GM19372 (cell line): Measurements from ENCODE around the gene PPIB.
"Not testable (repeated sequence)": the region's sequence is repeated elsewhere in the genome, so short reads cannot be mapped to it uniquely, and the experiment has no call there.

Experiments used
- ATAC-seq: cut with Tn5 transposase; IDR thresholded peaks from one replicate; pipeline ENCODE4 v1.9.1; 2021; ENCODE audit warnings: mild to moderate bottlenecking, low read depth, moderate library complexity; ENCODE audit not compliant: unreplicated experiment

PPIB gene

DNA sequence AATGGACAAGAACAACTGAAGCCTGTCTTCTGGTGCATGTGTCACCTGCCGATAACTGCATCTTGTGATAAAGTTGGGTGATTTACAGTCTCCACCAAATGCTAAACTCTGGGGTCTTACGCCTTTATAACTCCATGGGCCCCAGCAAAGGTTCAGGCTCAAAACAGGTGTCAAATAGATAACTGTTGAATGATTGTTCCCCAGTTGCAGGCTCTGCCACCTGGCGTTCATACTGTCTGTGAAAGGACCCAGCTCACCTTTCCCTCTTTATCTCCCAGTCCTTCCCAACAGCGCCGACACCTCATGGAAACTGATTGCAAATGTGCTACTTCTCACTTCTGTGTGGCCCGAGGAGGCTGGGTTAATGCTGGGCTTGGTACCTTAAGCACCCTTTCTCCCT is 19.5 kb downstream of the PPIB start:
- ATAC-seq: no peak

DNA sequence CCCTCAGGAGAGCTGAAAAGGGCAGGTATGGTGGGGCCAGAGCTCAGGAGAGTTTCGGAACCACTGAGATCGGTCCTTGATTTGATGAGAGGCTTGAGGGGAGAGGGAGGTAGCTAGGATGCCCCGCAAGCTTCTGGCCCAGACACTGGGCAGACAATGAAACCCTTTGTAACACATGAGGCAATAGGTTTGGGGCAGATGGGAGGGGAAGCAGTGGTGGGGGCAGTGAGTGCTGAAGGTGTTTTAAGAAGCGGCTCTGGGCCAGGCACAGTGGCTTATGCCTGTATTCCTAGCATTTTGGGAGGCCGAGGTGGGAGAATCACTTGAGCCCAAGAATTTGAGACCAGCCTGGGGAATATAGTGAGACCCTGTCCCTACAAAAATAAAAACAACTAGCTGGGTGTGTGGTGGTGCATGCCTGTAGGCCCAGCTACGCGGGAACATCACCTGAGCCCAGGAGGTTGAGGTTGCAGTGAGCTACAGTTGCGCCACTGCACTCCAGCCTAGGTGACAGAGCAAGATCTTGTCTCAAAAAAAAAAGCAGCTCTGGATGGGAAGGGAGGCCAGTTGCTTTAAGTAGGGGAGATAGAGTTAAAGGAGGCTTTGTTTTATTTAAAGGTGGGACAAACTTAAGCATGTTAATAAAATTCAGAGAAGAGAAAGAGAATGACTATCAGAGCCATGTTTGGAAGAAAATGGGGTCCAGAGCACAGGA is 20.9 kb downstream of the PPIB start:
- no peak for ATAC-seq

DNA sequence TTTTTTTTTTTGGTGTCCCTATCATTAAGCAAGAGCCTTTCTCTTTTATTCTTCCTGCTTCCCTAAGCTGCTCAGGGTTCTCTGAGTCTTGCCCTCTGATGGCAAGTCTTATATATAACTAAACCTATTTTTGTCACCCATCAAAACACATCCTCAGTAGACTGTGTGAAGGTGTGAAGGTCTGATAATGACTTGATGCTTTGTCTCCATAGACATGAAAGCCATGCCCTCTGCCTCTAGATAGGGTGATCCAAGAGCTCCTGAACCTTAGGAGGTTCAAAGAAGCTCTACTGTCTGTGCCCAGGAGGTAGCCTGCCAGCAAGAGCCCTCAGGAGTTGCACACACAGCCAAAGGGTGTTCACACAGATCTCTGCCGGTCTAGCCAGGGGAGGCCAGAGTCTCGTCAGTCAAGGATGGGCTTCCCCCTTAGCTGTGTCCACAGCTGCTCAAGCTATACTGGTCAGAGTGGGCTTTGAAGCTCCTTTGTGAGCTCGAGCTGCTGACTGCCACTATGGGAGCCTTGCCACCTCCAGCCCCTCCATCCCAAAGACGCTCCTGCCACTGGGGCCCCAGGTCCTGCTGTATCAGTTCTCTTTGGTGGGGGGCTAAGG is 24.4 kb downstream of the PPIB start:
- ATAC-seq: no peak

DNA sequence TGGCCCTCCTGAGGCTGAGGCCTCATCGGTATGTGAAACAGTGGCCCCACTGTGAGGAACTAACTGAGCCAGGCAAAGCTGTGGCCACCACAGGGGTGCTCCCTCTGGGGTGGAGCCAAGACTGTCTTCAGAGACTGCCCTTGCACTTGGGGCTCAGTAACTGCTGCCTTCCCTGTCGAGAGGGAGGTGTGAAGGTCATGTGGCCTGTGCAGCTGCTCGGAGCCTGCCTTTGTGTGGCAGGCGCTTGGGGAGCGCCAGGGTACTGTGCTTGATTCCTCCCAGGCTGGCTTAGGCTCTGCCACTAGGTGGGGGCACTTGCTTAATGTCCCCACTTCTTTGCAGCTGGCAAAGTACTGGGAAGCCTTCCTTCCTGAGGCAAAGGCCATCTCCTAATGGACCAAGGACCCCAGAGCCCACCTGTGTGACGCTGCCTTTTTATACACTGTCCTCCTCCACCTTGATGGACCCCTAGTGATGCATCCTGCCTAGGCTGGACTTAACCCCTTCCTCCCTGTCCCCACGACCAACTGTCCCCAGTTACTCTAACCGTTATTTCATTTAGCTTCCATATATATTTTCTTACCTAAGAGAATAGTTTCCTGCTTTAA is 25.5 kb downstream of the PPIB start:
- ATAC-seq: no peak

DNA sequence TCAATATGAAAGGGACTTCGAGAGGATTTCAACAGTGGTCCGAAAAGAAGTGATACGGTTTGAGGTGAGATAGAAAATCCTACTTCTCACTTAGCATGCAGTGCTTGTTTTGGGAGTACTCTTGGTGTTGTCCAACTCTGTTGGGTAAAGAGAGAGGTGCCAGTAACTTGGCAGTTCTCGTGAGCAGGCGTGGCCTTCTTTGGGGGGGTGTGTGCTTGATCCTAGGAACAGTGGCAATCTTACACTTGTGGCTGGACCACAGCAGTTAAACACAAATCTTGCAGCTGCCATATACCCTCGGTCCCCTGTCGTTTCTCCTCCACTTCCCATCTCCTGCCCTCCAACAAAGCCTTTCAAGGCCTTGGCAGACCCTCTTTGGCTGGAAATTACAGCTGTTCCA is 26.5 kb downstream of the PPIB start:
- no peak for ATAC-seq

DNA sequence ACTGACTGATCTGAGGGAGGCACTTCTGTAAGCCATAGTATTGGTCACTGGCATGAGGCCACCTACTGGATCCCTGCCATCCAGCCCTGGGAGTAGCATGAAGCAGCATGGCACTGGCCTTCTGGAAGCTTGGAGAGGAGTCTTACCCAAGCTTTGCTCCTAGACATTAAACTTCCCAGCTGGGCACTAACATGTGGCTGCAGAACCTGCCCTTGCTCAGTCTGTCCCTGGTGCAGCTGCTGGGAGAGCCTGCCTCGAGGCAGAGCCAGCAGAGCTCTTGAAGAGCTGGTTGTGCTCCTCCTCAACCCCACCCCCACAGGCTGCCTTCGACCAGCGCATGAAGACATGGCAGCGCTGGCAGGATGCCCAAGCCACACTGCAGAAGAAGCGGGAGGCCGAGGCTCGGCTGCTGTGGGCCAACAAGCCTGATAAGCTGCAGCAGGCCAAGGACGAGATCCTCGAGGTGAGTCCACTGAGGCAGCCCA is 28.4 kb downstream of the PPIB start:
- ATAC-seq: no peak

DNA sequence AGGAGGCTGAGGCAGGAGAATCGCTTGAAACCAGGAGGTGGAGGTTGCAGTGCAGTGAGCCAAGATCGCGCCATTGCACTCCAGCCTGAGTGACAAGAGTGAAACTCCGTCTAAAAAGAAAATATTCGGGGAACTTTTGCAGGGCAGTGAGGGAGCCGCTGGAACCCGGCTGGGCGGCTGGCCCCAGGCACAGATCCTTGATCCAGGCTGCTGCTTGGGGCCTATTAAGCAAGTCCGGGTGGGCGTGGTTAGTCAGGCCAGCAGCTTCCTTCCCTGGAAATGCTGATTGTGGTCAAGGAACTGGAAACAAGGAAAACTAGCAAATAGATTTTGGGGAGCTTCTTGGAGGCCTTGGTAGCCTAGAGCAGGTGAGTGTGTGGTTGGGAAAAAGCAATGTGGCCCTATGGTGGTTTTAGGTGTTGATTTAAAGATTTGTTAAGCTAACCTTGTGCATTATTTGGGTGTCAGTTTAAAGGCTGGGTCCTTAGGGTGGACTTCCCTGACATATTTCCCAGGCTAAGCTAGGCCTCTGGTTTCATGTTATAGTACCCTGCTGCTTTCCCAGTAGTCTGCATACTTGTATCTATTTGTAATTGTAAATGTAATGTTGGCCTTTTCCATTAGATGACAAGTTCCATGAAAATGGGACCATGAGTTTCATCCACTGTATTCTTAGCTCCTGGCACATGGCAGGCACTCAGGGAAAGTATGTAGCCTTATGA is 29.0 kb downstream of the PPIB start:
- ATAC-seq: no peak

DNA sequence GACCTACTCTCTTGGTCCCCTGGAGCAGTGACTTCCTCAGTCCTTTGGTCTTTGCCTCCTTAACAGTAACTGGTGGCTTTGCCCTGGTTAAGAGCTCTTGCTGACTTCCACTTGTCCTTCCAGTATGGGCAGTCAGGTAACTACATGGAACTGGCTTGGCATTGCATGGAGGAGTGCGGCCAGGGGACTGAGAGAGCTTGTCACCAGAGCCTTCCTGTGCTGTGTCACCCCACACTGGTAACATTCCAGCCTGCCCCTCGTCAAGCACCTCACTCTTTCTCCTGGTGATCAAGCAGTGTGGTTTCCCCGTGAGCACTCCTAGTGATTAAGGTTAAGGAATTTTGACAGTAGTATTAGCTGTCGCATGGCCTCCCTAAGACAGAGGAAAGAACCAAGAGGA is 30.6 kb downstream of the PPIB start:
- no peak for ATAC-seq

DNA sequence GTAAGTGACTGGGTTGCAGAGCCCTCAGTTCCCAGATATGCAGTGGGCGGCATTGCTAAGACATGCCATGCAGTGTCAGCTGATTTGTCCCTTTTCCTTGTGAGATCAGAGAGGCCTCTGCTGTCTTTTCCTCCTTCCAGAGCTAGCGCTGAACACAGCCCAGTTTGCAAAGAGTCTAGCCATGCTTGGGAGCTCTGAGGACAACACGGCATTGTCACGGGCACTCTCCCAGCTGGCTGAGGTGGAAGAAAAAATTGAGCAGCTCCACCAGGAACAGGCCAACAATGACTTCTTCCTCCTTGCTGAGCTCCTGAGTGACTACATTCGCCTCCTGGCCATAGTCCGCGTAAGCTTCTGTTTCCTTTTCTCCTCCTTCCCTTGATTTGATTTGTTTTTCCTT is 31.3 kb downstream of the PPIB start:
- no peak for ATAC-seq

DNA sequence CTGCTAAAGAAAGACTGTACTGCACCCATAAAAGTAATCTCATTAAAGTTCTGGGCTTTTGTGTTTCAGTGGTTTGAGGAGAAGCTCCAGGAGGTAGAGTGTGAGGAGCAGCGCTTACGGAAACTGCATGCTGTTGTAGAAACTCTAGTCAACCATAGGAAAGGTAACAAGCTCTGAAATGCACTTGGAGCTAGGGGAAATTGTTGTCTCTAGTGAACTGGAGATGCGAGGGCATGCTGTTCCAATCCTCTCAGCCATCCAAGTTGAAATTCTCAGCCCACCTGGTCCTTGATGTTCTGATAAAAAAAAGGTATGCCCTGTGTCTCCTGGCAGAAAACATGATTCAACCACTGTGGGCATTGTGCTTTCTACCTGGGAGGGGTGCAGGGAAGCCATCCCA is 32.7 kb downstream of the PPIB start:
- ATAC-seq: no peak

DNA sequence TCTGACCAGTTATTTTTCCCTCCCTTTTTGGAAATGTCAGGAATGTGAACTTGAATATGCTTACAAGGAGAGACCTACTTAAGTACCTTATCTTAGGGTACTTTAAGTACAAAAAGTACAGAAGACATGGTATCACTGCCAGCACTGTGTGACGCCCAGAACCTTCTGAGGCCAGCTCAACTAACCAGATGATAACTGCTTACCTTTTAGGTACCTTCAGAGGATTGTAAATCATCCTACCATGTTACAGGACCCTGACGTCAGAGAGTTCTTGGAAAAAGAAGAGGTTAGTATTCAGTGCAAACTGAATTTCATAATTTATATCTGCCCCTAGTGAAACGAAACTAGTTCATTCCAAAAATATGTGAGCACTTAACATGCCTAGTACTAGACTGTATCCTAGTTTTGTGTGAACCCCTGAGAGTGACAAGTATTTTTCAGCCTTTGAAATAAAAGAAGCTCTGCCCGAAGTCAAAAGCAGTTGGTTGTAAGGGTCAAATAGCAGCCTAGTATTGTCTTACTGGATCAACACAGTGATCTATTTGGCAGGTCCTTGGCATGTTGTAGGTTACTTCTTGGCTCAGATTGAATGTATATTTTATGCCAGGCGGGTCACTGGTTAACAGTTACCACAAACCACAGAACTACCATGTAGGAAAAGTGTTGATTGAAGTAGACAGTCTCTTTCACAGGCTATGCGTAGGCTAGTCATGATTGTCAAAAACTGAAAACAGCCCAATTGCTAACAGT is 35.1 kb downstream of the PPIB start:
- no peak for ATAC-seq

DNA sequence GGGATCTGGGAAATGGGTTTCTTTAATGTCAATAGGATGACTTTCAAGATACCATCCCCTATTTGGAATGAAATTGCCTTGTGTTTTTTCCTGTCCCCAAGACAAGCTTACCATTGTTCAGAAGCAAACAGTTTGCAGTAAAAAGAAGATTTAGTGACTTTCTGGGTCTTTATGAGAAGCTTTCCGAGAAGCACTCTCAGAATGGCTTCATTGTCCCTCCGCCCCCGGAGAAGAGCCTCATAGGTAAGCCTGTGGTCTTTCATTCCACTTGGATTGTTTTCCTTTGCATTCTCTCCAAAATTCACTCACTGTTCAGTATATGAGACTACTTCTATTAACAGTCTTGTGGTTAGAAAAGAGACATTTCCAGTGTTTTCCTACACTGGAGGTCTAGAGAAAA is 36.8 kb downstream of the PPIB start:
- no peak for ATAC-seq

DNA sequence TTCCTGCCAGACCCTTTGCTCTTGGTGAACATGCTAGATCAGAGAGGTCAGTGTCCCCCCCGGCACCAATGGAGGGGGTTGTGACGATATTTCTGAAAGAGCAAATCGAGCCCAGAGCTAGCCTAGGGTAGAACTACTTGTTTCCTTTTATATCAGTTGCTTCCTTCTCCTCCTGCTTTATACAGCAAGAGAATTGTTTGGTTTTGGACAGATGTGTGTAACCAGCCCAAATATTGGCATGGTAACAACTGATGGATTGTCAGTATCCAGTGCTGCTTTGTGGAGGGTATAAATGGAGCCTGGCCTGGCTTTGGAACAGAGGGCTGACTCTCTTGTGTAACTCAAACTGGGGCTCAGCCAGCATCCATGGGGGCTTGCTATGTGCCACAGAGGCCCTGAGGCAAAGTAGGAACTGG is 39.9 kb downstream of the PPIB start:
- no peak for ATAC-seq

DNA sequence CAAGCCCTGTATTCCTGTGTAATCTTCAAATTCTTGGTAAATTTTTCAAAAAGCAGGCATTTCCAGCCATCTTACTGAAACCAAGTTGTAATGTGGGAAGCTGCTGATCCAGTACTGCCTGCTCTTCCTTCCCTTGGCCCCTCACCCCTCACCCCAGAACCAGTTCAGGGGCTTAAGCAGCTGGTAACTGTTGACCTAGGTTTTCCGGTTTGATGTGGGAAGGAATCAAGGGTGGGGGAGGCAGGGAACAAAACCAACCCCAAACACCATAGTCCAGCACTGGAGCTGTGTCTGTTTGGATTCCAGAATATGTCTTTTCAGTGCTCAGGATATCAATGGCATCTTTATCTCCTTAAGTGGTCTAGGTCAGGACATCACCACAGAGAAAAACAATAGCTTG is 40.4 kb downstream of the PPIB start:
- ATAC-seq: no peak

DNA sequence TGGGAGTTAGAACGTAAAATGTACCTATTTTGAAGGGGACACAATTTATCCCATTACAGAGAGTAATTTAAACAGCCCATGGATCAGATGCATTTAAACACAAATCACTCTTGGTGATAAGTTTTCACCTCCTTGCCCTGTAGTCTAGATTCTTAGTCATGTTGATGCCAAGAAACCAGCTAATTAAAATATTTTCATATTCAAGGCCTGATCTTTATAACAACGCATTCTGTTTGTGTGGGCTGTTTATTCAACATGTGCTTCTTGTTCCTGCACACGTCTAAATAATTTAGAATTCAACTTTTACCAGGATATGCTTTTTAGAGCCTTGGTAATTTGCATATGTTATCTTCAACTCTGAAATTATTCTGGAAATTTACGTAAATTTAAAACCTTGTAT is 41.2 kb downstream of the PPIB start:
- ATAC-seq: no peak

DNA sequence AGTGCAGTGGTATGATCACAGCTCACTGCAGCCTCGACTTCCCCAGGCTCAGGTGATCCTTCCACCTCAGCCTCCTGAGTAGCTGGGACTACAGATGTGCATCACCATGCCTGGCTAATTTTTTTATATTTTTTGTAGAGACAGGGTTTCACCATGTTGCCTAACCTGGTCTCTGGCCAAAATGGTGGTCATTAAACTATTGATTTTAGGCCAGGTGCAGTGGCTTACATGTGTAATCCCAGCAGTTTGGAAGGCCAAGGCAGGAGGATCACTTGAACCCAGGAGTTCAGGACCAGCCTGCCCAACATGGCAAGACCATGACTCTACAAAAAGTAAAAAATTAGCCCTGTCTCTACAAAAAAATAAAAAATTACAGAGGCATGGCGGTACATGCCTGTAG is 42.5 kb downstream of the PPIB start:
- not testable (repeated sequence) for ATAC-seq

DNA sequence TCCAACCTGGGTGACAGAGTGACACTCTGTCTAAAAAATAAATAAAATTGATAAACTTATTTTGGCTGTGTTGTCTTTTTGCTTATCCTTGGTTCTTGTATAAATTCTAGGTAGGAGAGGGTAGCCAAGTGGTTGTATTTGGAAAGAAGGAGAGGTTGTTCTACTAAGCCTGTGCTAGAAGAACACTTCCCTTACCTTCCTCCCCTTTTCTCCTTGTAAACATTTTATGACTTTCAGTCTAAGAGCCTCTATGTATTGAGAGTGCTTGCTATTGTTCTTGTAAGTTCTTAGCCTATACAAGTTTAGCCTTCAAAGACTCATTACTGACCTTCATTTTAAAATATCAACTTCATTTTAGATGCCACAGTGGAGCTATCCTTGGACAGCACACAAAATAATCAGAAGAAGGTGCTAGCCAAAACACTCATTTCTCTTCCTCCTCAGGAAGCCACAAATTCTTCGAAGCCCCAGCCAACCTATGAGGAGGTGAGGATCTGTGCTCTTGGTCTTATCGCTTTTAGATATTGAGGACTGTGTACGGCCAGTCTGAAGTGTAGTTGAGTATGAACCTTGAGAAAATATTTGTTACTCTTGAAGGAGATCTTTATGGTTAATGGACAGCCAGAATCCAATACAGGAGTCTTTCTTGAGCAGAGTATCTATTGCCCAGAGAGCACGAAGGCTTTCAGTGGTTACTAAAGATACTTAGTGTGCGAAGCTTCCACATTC is 44.9 kb downstream of the PPIB start:
- no peak for ATAC-seq

DNA sequence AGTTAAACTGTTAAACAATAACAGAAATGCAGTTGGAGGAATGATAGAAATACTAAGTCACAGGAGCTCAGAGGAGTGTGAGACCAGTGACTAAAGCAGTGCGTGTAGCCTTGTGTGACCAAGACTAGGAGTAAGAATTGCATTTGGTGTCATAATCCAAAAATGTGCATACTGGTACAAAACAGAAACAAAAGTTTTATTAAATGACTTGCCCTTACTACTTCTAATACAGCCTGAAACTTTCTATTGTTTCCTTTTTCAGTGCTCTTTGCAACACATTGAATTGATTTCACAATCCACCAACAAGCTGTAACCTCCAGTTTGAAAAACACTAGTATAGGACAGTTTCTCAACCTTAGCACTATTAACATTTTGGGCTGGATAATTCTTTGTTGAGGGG is 49.9 kb downstream of the PPIB start:
- no peak for ATAC-seq

DNA sequence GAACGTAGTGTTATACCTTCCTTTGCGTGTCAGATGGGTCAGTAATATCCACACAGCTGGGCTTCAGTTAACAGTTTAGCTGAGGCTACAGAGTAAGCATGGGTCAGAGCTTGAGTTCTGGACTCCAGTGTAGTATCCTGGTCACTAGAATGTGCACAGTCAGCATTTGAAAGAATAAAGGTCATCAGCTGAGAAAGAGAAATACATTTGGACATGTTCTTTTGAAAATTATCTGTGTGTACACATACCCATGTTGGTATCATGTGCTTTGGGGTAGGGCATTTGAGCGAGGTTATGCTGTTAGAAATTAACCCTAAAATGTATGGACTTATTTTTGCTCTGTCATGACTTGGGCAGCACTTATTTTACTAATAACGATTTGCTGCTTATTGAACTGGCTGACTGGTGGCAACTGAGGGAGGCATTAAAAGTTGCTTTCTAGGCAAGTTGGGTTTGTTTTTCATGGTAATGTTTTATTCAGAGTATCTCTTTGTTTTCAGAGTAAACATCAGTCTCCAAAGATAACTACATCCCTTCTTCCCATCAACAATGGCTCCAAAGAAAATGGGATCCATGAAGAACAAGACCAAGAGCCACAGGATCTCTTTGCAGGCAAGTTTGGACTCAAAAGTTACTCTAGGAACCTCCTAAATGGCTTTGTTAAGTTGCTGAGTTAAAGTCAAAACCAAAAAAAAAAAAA is 50.6 kb downstream of the PPIB start:
- no peak for ATAC-seq
